Glomerular visceral epithelial cell (primary cell): Measurements from ENCODE around the gene UBE2F.
"Not testable (repeated sequence)": the region's sequence is repeated elsewhere in the genome, so short reads cannot be mapped to it uniquely, and the experiment has no call there.

Source experiments
- DNase-seq: peaks from one replicate; pipeline ENCODE4 v3.0.0-alpha.2; 2016; ENCODE audit errors: extremely low spot score

Gene UBE2F

GRCh38 chr2:237944302-237944701, 22.5 kb upstream of the UBE2F start:
- DNase-seq, result no peak

- no peak for DNase-seq
Observed at GRCh38 chr2:237946423-237946822, 20.4 kb upstream of the UBE2F start.

GRCh38 chr2:237951354-237951753, 15.5 kb upstream of the UBE2F start:
- not testable (repeated sequence) for DNase-seq

GRCh38 chr2:237951878-237952277, 14.9 kb upstream of the UBE2F start:
- no peak for DNase-seq

- DNase-seq, result no peak
Observed at GRCh38 chr2:237952851-237953250, 14.0 kb upstream of the UBE2F start.

GRCh38 chr2:237955640-237956401, 11.0 kb upstream of the UBE2F start:
- no peak for DNase-seq

- DNase-seq, result no peak
Observed at GRCh38 chr2:237956402-237956736, 10.4 kb upstream of the UBE2F start.

GRCh38 chr2:237961637-237962036, 5.2 kb upstream of the UBE2F start:
- no peak for DNase-seq

GRCh38 chr2:237962432-237963084, 4.3 kb upstream of the UBE2F start:
- DNase-seq, result no peak

- DNase-seq, result not testable (repeated sequence)
Observed at GRCh38 chr2:237963490-237963991, 3.3 kb upstream of the UBE2F start.

GRCh38 chr2:237964194-237964577, 2.6 kb upstream of the UBE2F start:
- no peak for DNase-seq

GRCh38 chr2:237964578-237965404, 2.0 kb upstream of the UBE2F start:
- no peak for DNase-seq

GRCh38 chr2:237965844-237966243, 970 bp upstream of the UBE2F start:
- not testable (repeated sequence) for DNase-seq

GRCh38 chr2:237966250-237966564, 607 bp upstream of the UBE2F start:
- no peak for DNase-seq

GRCh38 chr2:237967463-237967951, 693 bp downstream of the UBE2F start:
- peak; percentile 15 for DNase-seq

GRCh38 chr2:237968048-237968862, 1.4 kb downstream of the UBE2F start:
- peak; percentile 52 for DNase-seq

GRCh38 chr2:237971661-237972060, 4.8 kb downstream of the UBE2F start:
- DNase-seq, result no peak

GRCh38 chr2:237972211-237972610, 5.4 kb downstream of the UBE2F start:
- DNase-seq, result no peak

GRCh38 chr2:237972936-237973335, 6.1 kb downstream of the UBE2F start:
- no peak for DNase-seq

GRCh38 chr2:237977380-237977779, 10.6 kb downstream of the UBE2F start:
- DNase-seq, result no peak

GRCh38 chr2:237978058-237978712, 11.4 kb downstream of the UBE2F start:
- no peak for DNase-seq
